Testis (tissue), 3 donors: Measurements from ENCODE around the gene CTNNA2. TPM values are rescaled to one million over a fixed set of nuclear protein-coding genes. Genes with fewer than 3 reads are reported as not detected.
A peak's percentile ranks its signal among the peaks of the same experiment; 100 is the strongest.

ENCODE experiments used
- DNase-seq: peaks from one replicate; pipeline ENCODE4 v3.0.0-alpha.2; 2019
- H3K27ac ChIP-seq, 2 donors: fragments of 200-600 bp; sonication (generic); one replicate each; pipeline ENCODE4 v1.5.1; 2019
- H3K27me3 ChIP-seq: fragments of 200-600 bp; sonication (generic); one replicate; pipeline ENCODE4 v1.5.1; 2019
- H3K36me3 ChIP-seq: fragments of 200-600 bp; sonication (generic); one replicate; pipeline ENCODE4 v1.5.1; 2017; ENCODE audit warnings: low read depth; ENCODE audit errors: missing control alignments
- H3K4me1 ChIP-seq: fragments of 200-600 bp; sonication (generic); one replicate; pipeline ENCODE4 v1.5.1; 2019
- H3K4me3 ChIP-seq, 2 donors: fragments of 200-600 bp; sonication (generic); one replicate each; pipeline ENCODE4 v1.5.1; 2017 to 2019
- H3K9me3 ChIP-seq: fragments of 200-600 bp; sonication (generic); one replicate; pipeline ENCODE4 v1.5.1; 2017
- CTCF ChIP-seq, 3 experiments: fragments of 450-650 bp in 2 of 3; fragments of 200-600 bp in 1 of 3; sonication (generic) in 1 of 3; IDR thresholded peaks; one replicate each; pipeline ENCODE4 v1.5.1; 2016 to 2019; ENCODE audit warnings: antibody characterized with exemption in 3 of 3, mild to moderate bottlenecking in 2 of 3, moderate library complexity in 1 of 3
- POLR2A ChIP-seq: fragments of 450-650 bp; IDR thresholded peaks from one replicate; pipeline ENCODE4 v1.6.1; 2017; ENCODE audit warnings: antibody characterized with exemption, mild to moderate bottlenecking, moderate library complexity
- WGBS, 2 donors: methylation state at CpG; one replicate each; pipeline ENCODE4 v1.1.5; 2018; 5-methylcytosine and 5-hydroxymethylcytosine counted together
- intact Hi-C: fragments of 100-400 bp; cut with DNase I; formaldehyde crosslinking; loops from one replicate; pipeline ENCODE4 v1.15.1; 2023; ENCODE audit warnings: low total_unique reads
- polyA plus RNA-seq: library from polyadenylated mRNA; stranded (reverse); fragments of 350-450 nt; fragmentation: Illumina TruSeq; extraction: RNeasy Lipid Tissue Mini Kit (QIAGEN cat#74804); gene quantifications from one replicate; pipeline ENCODE4 v1.2.3, GENCODE V29; 2014; ENCODE audit warnings: low read depth, low replicate concordance; ENCODE audit not compliant: insufficient read depth
- total RNA-seq, 2 donors: library from RNA; depleted of rRNA; stranded (reverse); fragments of >200 nt; gene quantifications; one replicate each; pipeline ENCODE4 v1.2.3, GENCODE V29; 2016

Gene CTNNA2
- total and polyA plus RNA-seq, 3 donors from 2014 or later: 36.8 to 44.5 (median 43.4) TPM

DNA sequence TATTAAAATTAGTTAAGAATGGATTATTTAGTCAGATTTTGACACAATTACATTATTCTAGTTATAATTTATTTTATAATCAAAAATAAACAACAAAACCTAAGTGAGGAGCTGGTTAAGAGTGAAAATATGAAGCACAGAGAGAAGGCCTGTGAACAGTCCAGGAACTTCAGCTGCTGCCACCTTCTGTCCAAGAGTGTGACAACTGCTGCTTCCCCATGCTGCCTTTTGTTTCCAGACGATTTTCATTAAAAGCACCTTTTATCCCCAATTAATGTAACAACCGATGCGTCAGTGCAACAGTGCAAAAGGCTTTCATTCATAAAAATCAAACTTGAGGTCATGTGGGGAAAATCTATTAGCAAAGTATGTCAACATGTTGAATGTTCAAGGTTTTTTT is 363.6 kb downstream of the CTNNA2 start:
- Histone ChIP-seq H3K27ac (no peak overlapping the region), H3K36me3 (no peaks in the 10 kb centered on the region), H3K9me3 (no peaks in the 10 kb centered on the region), H3K27me3 (no peaks in the 10 kb centered on the region), H3K4me3 (no peak overlapping the region), H3K4me1 (no peaks in the 10 kb centered on the region)
- DNase-seq: peak; percentile 45
- TF ChIP-seq POLR2A (no peak), CTCF (IDR thresholded peaks at IDR 0.05) (no peak)
- WGBS, 2 donors: 30 to 37% methylated on average over 3 of the region's 3 CpGs
- intact Hi-C loops: no loop called here

GRCh38 chr2:79882548-79882947 is 369.7 kb downstream of the CTNNA2 start:
- H3K4me1 ChIP-seq: no peaks in the 10 kb centered on the region
- no peaks in the 10 kb centered on the region for H3K36me3 ChIP-seq
- no peak overlapping the region for H3K4me3 ChIP-seq
- H3K27me3 ChIP-seq: no peaks in the 10 kb centered on the region
- H3K9me3 ChIP-seq: no peaks in the 10 kb centered on the region
- no peak for TF ChIP-seq POLR2A
- TF ChIP-seq CTCF (IDR thresholded peaks at IDR 0.05): no peak
- H3K27ac ChIP-seq: no peak overlapping the region
- 86 to 89% methylated on average over 6 of the region's 6 CpGs for WGBS, 2 donors
- DNase-seq: no peak
- intact Hi-C loops: no loop called here

DNA sequence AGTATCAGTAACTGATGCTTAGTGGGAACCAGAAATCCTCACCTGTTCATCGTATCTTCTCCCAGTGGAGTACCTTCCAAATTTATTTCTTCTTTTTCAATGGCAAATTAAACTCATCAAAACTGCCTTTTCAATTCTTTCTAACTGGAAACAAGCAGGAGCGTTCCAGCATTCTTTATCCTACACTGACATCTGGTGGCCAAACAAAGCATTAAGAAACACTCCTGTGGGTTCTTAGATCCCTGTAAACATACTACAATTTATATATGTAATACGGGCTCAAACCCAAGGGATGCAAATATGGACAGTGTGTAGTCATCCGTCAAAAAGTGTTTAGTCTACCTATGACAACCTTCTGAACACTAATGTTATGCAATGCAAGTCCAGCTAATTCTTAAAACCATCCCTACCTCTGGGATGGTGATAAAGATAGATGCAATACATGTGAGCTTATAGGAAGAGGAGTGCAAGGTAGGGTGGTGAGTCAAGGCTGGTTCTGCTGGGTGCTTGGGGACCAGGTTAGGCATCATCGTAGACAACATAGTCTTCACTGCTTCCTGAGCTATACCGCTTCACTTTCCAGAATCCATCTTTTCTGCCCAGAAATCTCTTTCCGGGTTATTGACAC is 375.0 kb downstream of the CTNNA2 start:
- intact Hi-C loops: no loop called here
- 38 to 52% methylated on average over 7 of the region's 7 CpGs for WGBS, 2 donors
- peak; percentile 32 for DNase-seq

GRCh38 chr2:79892123-79892522 is 379.3 kb downstream of the CTNNA2 start:
- no peaks in the 10 kb centered on the region for H3K27me3 ChIP-seq
- H3K36me3 ChIP-seq: no peaks in the 10 kb centered on the region
- H3K4me3 ChIP-seq: no peak overlapping the region
- TF ChIP-seq CTCF (IDR thresholded peaks at IDR 0.05): no peak
- no peak for TF ChIP-seq POLR2A
- DNase-seq: no peak
- H3K27ac ChIP-seq: no peak overlapping the region
- H3K4me1 ChIP-seq: no peaks in the 10 kb centered on the region
- intact Hi-C loops: no loop called here
- WGBS, 2 donors: 88 to 96% methylated on average over 2 of the region's 2 CpGs
- H3K9me3 ChIP-seq: no peaks in the 10 kb centered on the region

More for the DNA sequence above, 375.0 kb downstream of the CTNNA2 start:
- Histone ChIP-seq H3K9me3 (no peaks in the 10 kb centered on the region), H3K27me3 (no peaks in the 10 kb centered on the region), H3K36me3 (no peaks in the 10 kb centered on the region), H3K4me3 (no peak overlapping the region), H3K27ac (no peak overlapping the region), H3K4me1 (no peaks in the 10 kb centered on the region)
- TF ChIP-seq CTCF (IDR thresholded peaks at IDR 0.05) (peak; percentile 42 to 65 (median 58)), POLR2A (no peak)

- no peak overlapping the region for H3K27ac ChIP-seq
- no peak overlapping the region for H3K4me3 ChIP-seq
- TF ChIP-seq CTCF (IDR thresholded peaks at IDR 0.05): no peak
- TF ChIP-seq POLR2A: no peak
- no peaks in the 10 kb centered on the region for H3K36me3 ChIP-seq
- no peak for DNase-seq
- WGBS, 2 donors: 74 to 79% methylated on average over 4 of the region's 4 CpGs
- H3K27me3 ChIP-seq: no peaks in the 10 kb centered on the region
- H3K4me1 ChIP-seq: no peaks in the 10 kb centered on the region
- no peaks in the 10 kb centered on the region for H3K9me3 ChIP-seq
- intact Hi-C loops: no loop called here
Measured at GRCh38 chr2:79899196-79899595, 386.3 kb downstream of the CTNNA2 start.
